ENCODE measurements around the gene TBL1X. TPM values are rescaled to one million over a fixed set of nuclear protein-coding genes. Genes with fewer than 3 reads are reported as not detected.

TBL1X gene
- total RNA-seq, 6 donors from 2014 or later: 6.3 to 21.4 (median 12.8) TPM

DNA sequence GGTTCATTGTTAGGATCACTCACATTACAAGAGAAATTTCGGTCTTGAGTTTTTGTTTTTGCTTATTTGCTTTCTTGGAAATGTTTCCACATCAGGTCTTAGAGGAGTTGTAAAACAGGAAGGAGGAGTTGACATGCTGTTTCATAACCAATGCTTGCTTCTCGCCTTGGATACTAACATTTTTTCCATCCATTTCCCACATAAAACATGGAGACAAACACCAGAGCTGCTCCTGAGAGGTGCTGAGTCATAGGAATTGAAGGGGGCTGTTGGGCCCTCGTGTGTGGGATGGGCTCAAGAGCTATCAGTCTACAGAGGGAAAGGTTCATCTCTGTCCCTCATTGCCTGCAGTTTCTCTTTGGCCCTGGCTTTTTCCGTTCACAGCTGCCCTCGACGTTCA, 29.9 kb downstream of the TBL1X start:
- Histone ChIP-seq H3K4me1 (no peaks in the 10 kb centered on the region), H3K36me3 (no peaks in the 10 kb centered on the region), H3K4me3 (no peak overlapping the region), H3K9me3 (no peaks in the 10 kb centered on the region), H3K27me3 (no peaks in the 10 kb centered on the region), H3K27ac (no peak overlapping the region)
- TF ChIP-seq EP300 (IDR thresholded peaks at IDR 0.05) (no peak), POLR2AphosphoS5 (IDR thresholded peaks at IDR 0.05) (no peak), POLR2A (IDR thresholded peaks at IDR 0.05) (no peak)
- TF ChIP-seq, protein P1, sequence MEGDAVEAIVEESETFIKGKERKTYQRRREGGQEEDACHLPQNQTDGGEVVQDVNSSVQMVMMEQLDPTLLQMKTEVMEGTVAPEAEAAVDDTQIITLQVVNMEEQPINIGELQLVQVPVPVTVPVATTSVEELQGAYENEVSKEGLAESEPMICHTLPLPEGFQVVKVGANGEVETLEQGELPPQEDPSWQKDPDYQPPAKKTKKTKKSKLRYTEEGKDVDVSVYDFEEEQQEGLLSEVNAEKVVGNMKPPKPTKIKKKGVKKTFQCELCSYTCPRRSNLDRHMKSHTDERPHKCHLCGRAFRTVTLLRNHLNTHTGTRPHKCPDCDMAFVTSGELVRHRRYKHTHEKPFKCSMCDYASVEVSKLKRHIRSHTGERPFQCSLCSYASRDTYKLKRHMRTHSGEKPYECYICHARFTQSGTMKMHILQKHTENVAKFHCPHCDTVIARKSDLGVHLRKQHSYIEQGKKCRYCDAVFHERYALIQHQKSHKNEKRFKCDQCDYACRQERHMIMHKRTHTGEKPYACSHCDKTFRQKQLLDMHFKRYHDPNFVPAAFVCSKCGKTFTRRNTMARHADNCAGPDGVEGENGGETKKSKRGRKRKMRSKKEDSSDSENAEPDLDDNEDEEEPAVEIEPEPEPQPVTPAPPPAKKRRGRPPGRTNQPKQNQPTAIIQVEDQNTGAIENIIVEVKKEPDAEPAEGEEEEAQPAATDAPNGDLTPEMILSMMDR (IDR thresholded peaks at IDR 0.05): no peak
- no peak for ATAC-seq (ENCODE audit: low FRiP score in 2 of 2)
- no peak for DNase-seq
- 57 to 61% methylated on average over 6 of the region's 6 CpGs for WGBS, 2 donors

GRCh38 chrX:9495496-9495895, 30.6 kb downstream of the TBL1X start:
- 92 to 97% methylated on average over 9 to 10 of the region's 10 CpGs for WGBS, 2 donors
- Histone ChIP-seq H3K36me3 (no peaks in the 10 kb centered on the region), H3K9me3 (no peaks in the 10 kb centered on the region), H3K27me3 (no peaks in the 10 kb centered on the region), H3K4me3 (no peak overlapping the region), H3K27ac (no peak overlapping the region), H3K4me1 (no peaks in the 10 kb centered on the region)
- ATAC-seq (ENCODE audit: low FRiP score in 2 of 2) (no peak), DNase-seq (no peak)
- no peak for TF ChIP-seq EP300 (IDR thresholded peaks at IDR 0.05)
- TF ChIP-seq, protein P1 (IDR thresholded peaks at IDR 0.05): no peak
- TF ChIP-seq POLR2AphosphoS5 (IDR thresholded peaks at IDR 0.05): no peak
- no peak for TF ChIP-seq POLR2A (IDR thresholded peaks at IDR 0.05)

GRCh38 chrX:9498236-9498635, 33.4 kb downstream of the TBL1X start:
- Histone ChIP-seq H3K27me3 (no peaks in the 10 kb centered on the region), H3K4me1 (no peaks in the 10 kb centered on the region), H3K4me3 (no peak overlapping the region), H3K27ac (no peak overlapping the region), H3K9me3 (no peaks in the 10 kb centered on the region), H3K36me3 (peaks cover 0 to under 1% (median 0%) of the 10 kb centered on the region in 4 donors)
- ATAC-seq (ENCODE audit: low FRiP score in 2 of 2) (no peak), DNase-seq (no peak)
- TF ChIP-seq EP300 (IDR thresholded peaks at IDR 0.05) (no peak), POLR2A (IDR thresholded peaks at IDR 0.05) (no peak)
- TF ChIP-seq, protein P1 (IDR thresholded peaks at IDR 0.05): no peak
- whole genome bisulfite sequencing, 2 donors: 83 to 93% methylated on average over 4 to 5 of the region's 5 CpGs

- Histone ChIP-seq H3K36me3 (peaks cover 0 to 5% (median 0%) of the 10 kb centered on the region in 4 donors), H3K27me3 (no peaks in the 10 kb centered on the region), H3K9me3 (no peaks in the 10 kb centered on the region), H3K4me3 (no peak overlapping the region), H3K4me1 (no peaks in the 10 kb centered on the region), H3K27ac (no peak overlapping the region)
- 88 to 90% methylated on average over 2 to 6 of the region's 6 CpGs for WGBS, 2 donors
- no peak for DNase-seq
- no peak for ATAC-seq (ENCODE audit: low FRiP score in 2 of 2)
- TF ChIP-seq EP300 (IDR thresholded peaks at IDR 0.05): no peak
- TF ChIP-seq, protein P1 (IDR thresholded peaks at IDR 0.05): no peak
- no peak for TF ChIP-seq POLR2A (IDR thresholded peaks at IDR 0.05)
- TF ChIP-seq POLR2AphosphoS5 (IDR thresholded peaks at IDR 0.05): no peak
These were observed 35.7 kb downstream of the TBL1X start for GRCh38 chrX:9500584-9500983.

DNA sequence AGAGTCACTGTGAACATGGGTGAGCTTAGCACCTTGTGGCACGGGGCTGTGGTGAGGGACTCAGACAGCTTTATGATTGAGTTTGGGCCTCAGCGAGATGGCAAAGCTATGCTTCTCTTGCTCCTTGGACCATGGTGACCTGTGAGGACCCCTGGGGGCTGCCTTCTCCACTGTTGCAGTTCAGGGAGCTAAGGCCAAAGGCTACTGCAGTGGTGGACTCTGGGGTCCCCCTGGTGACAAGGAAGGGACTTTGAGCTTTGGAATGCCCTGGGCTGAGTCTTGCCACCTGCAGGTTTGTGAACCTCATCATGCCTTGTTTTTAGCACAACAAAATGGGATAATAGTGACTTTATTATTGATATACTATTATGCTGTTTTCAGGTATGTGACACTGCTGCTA, 36.5 kb downstream of the TBL1X start:
- Histone ChIP-seq H3K9me3 (no peaks in the 10 kb centered on the region), H3K36me3 (peaks cover 0 to 5% (median 0%) of the 10 kb centered on the region in 4 donors), H3K27ac (no peak overlapping the region), H3K27me3 (no peaks in the 10 kb centered on the region), H3K4me1 (no peaks in the 10 kb centered on the region), H3K4me3 (no peak overlapping the region)
- no peak for DNase-seq
- no peak for ATAC-seq (ENCODE audit: low FRiP score in 2 of 2)
- TF ChIP-seq POLR2AphosphoS5 (IDR thresholded peaks at IDR 0.05): no peak
- TF ChIP-seq, protein P1 (IDR thresholded peaks at IDR 0.05): no peak
- no peak for TF ChIP-seq EP300 (IDR thresholded peaks at IDR 0.05)
- TF ChIP-seq POLR2A (IDR thresholded peaks at IDR 0.05): no peak
- 84% methylated on average over 2 of the region's 2 CpGs; no CpG with 5 or more reads in 1 of the 2 donors for WGBS, 2 donors
